ENCODE measurements around the gene CHTOP.

CHTOP gene

DNA sequence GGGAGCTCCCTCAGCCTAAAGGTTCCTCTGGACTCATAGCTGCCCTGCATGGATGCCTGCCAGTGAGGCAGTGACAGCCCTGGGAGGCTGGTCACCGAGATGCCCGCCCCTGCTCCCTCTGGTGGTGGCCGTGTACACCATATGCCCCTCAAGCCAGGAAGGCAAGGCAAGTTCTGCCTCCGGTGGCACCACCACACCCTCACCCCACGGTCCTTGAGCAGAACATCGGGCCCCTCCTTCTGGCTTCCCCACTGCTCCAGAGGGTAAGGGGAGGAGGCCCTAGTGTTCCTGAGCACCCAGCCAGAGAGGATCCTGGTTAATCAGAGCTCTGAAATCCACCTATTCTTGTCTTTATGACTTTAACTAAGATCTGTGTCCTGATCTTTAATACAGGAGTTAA, 16.2 kb upstream of the CHTOP start:
- TF ChIP-seq, protein P1, sequence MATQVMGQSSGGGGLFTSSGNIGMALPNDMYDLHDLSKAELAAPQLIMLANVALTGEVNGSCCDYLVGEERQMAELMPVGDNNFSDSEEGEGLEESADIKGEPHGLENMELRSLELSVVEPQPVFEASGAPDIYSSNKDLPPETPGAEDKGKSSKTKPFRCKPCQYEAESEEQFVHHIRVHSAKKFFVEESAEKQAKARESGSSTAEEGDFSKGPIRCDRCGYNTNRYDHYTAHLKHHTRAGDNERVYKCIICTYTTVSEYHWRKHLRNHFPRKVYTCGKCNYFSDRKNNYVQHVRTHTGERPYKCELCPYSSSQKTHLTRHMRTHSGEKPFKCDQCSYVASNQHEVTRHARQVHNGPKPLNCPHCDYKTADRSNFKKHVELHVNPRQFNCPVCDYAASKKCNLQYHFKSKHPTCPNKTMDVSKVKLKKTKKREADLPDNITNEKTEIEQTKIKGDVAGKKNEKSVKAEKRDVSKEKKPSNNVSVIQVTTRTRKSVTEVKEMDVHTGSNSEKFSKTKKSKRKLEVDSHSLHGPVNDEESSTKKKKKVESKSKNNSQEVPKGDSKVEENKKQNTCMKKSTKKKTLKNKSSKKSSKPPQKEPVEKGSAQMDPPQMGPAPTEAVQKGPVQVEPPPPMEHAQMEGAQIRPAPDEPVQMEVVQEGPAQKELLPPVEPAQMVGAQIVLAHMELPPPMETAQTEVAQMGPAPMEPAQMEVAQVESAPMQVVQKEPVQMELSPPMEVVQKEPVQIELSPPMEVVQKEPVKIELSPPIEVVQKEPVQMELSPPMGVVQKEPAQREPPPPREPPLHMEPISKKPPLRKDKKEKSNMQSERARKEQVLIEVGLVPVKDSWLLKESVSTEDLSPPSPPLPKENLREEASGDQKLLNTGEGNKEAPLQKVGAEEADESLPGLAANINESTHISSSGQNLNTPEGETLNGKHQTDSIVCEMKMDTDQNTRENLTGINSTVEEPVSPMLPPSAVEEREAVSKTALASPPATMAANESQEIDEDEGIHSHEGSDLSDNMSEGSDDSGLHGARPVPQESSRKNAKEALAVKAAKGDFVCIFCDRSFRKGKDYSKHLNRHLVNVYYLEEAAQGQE (IDR thresholded peaks at IDR 0.05; ENCODE audit: low read depth) = no peak
- no peak for TF ChIP-seq EP300 (IDR thresholded peaks at IDR 0.05; ENCODE audit: borderline replicate concordance)
- no peak for TF ChIP-seq ZBTB7A (IDR thresholded peaks at IDR 0.05; ENCODE audit: low read depth)
- TF ChIP-seq, protein P2, sequence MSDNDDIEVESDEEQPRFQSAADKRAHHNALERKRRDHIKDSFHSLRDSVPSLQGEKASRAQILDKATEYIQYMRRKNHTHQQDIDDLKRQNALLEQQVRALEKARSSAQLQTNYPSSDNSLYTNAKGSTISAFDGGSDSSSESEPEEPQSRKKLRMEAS (IDR thresholded peaks at IDR 0.05) = no peak
- TF ChIP-seq RAD21 (IDR thresholded peaks at IDR 0.05; ENCODE audit: low read depth) = no peak
- TF ChIP-seq FOXM1 (IDR thresholded peaks at IDR 0.05; ENCODE audit: borderline replicate concordance, low read depth) = no peak
- TF ChIP-seq TAF1 (IDR thresholded peaks at IDR 0.05; ENCODE audit: low read depth) = no peak
- TF ChIP-seq TCF12 (IDR thresholded peaks at IDR 0.05; ENCODE audit: low read depth) = no peak
- TF ChIP-seq, protein P3, sequence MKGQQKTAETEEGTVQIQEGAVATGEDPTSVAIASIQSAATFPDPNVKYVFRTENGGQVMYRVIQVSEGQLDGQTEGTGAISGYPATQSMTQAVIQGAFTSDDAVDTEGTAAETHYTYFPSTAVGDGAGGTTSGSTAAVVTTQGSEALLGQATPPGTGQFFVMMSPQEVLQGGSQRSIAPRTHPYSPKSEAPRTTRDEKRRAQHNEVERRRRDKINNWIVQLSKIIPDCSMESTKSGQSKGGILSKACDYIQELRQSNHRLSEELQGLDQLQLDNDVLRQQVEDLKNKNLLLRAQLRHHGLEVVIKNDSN (IDR thresholded peaks at IDR 0.05) = no peak
- no peak for TF ChIP-seq TEAD4 (IDR thresholded peaks at IDR 0.05)
- no peak for TF ChIP-seq EGR1 (IDR thresholded peaks at IDR 0.05)
- no peak for TF ChIP-seq YY1 (IDR thresholded peaks at IDR 0.05; ENCODE audit: low read depth)
- no peak for TF ChIP-seq CREB1 (IDR thresholded peaks at IDR 0.05; ENCODE audit: low read depth)

DNA sequence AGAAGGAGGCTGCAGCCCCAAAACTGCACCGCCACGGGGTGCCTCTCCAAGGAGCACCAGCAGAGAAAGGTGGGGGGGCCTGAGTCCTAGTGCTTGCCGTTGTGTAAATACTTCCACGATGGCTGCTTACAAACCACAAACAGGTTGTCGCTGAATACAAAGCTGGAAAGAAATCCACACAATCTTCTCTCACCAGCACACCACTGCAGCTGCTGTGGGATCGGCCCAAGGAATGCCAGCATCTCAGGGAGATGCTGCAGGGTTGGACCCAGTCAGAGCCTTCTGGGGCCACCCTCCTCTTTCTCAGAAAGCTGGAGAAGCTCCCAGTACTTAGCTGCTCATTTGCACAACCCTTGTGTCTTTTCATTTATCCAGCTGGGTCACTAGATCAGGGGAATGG, 14.7 kb upstream of the CHTOP start:
- no peak for TF ChIP-seq CEBPB (IDR thresholded peaks at IDR 0.05)
- no peak for TF ChIP-seq TEAD4 (IDR thresholded peaks at IDR 0.05)
- TF ChIP-seq RAD21 (IDR thresholded peaks at IDR 0.05; ENCODE audit: low read depth) = no peak
- TF ChIP-seq FOXM1 (IDR thresholded peaks at IDR 0.05; ENCODE audit: borderline replicate concordance, low read depth) = no peak
- TF ChIP-seq EP300 (IDR thresholded peaks at IDR 0.05; ENCODE audit: borderline replicate concordance) = no peak

DNA sequence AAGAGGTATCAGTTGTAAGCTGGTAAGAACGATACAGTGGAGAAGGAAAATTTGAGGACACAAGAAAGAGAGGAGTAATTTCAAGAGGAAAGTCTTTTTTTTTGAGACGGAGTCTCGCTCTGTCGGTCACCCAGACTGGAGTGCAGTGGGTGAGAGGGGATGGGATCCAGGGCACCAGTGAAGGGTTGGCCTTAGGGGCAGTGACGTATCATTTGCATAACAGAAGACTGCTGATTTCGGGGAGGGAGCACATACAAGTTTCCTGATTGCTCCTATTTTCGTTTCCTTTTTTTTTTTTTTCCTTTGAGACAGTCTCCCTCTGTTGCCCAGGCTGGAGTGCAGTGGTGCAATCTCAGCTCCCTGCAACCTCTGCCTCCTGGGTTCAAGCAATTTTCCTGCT, 10.8 kb upstream of the CHTOP start:
- TF ChIP-seq TEAD4 (IDR thresholded peaks at IDR 0.05) (no peak), CEBPB (IDR thresholded peaks at IDR 0.05) (no peak), TAF1 (IDR thresholded peaks at IDR 0.05; ENCODE audit: low read depth) (no peak), YY1 (IDR thresholded peaks at IDR 0.05; ENCODE audit: low read depth) (no peak), NFIC (IDR thresholded peaks at IDR 0.05) (no peak), FOXM1 (IDR thresholded peaks at IDR 0.05; ENCODE audit: borderline replicate concordance, low read depth) (no peak), RAD21 (IDR thresholded peaks at IDR 0.05; ENCODE audit: low read depth) (no peak), EGR1 (IDR thresholded peaks at IDR 0.05) (no peak), ZBTB7A (IDR thresholded peaks at IDR 0.05; ENCODE audit: low read depth) (no peak)
- TF ChIP-seq, protein P1 (IDR thresholded peaks at IDR 0.05; ENCODE audit: low read depth) = no peak
- TF ChIP-seq, protein P3 (IDR thresholded peaks at IDR 0.05) = no peak

DNA sequence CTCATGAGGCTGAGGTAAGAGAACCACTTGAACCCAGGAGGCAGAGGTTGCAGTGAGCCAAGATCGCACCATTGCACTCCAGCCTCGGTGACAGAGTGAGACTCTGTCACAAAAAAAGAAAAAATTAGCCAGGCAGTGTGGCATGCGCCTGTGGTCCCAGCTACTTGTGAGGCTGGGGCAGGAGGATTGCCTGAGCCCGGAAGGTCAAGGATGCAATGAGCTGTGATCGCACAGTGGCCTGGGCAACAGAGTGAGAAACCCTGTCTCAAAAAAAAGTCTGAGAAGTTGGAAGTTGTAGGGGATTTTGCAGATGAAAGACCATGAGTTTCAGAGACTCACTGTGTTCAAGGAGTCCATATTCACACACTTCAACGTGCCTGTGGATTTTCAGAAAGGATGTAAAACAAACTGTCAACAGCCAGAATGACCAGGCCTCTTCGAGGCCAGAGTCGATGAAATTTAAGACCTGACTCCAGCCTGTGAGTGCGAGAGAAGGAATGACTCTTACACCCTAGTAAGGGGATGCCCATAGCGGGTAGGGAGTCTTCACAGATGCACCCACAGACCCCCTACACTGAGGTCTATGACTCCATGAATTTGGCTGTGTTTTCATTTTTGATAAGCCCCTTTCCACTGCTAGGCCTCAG, 8.8 kb upstream of the CHTOP start:
- no peak for TF ChIP-seq CEBPB (IDR thresholded peaks at IDR 0.05)
- TF ChIP-seq, protein P3 (IDR thresholded peaks at IDR 0.05) = no peak
- TF ChIP-seq TAF1 (IDR thresholded peaks at IDR 0.05; ENCODE audit: low read depth) = no peak
- TF ChIP-seq, protein P2 (IDR thresholded peaks at IDR 0.05) = no peak
- TF ChIP-seq YY1 (IDR thresholded peaks at IDR 0.05; ENCODE audit: low read depth) = no peak
- TF ChIP-seq CREB1 (IDR thresholded peaks at IDR 0.05; ENCODE audit: low read depth) = no peak
- no peak for TF ChIP-seq RAD21 (IDR thresholded peaks at IDR 0.05; ENCODE audit: low read depth)
- TF ChIP-seq ZBTB7A (IDR thresholded peaks at IDR 0.05; ENCODE audit: low read depth) = no peak
- TF ChIP-seq FOXM1 (IDR thresholded peaks at IDR 0.05; ENCODE audit: borderline replicate concordance, low read depth) = no peak
- TF ChIP-seq EP300 (IDR thresholded peaks at IDR 0.05; ENCODE audit: borderline replicate concordance) = no peak
- no peak for TF ChIP-seq TCF12 (IDR thresholded peaks at IDR 0.05; ENCODE audit: low read depth)
- TF ChIP-seq TEAD4 (IDR thresholded peaks at IDR 0.05) = no peak

DNA sequence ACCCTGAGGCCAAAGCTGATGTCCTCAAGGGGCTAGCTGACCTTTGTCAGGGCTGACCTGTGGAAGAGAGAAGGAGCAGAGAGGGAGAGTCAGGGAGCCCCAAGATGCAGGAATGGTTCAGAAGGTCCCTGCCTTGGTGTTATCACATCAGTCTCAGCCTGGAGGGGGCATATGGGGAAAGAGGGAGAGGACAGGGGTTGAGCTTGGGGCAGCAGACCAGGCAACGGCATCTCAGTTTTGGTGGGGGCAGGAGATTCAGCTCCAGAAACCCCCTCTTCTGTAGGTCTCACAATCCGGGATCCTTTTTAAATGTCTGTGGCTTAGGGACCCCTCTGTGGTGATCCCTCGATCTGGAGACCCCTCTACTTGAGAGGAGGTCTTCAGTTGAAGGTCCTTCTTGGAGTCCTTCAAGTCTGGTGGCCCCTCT, 7.4 kb upstream of the CHTOP start:
- no peak for TF ChIP-seq ZBTB7A (IDR thresholded peaks at IDR 0.05; ENCODE audit: low read depth)
- no peak for TF ChIP-seq FOXM1 (IDR thresholded peaks at IDR 0.05; ENCODE audit: borderline replicate concordance, low read depth)
- TF ChIP-seq NFIC (IDR thresholded peaks at IDR 0.05) = no peak
- TF ChIP-seq TEAD4 (IDR thresholded peaks at IDR 0.05) = no peak

All from Ishikawa (cell line).